Neuronal stem cell (in vitro differentiated cells): ENCODE results near the gene SARS2.

Experiments
- DNase-seq: peaks from one replicate; pipeline ENCODE4 v3.0.0-alpha.2; 2013; ENCODE audit warnings: low spot score
- H2AFZ ChIP-seq: one replicate; pipeline ENCODE4 v1.6.1; 2013; ENCODE audit warnings: mild to moderate bottlenecking, low read length, inconsistent platforms
- H2AK5ac ChIP-seq: 2 replicates; pipeline ENCODE4 v1.6.1; 2013; ENCODE audit warnings: low read depth, mild to moderate bottlenecking, inconsistent platforms, low read length, moderate library complexity, mixed read lengths
- H2BK120ac ChIP-seq: 2 replicates; pipeline ENCODE4 v1.6.1; 2013; ENCODE audit warnings: low read depth, mild to moderate bottlenecking, inconsistent platforms, low read length, moderate library complexity, mixed read lengths
- H2BK12ac ChIP-seq: one replicate; pipeline ENCODE4 v1.6.1; 2013; ENCODE audit warnings: low read length, inconsistent platforms
- H2BK15ac ChIP-seq: 2 replicates; pipeline ENCODE4 v1.6.1; 2013; ENCODE audit warnings: mild to moderate bottlenecking, low read length, inconsistent platforms, mixed read lengths
- H2BK5ac ChIP-seq: one replicate; pipeline ENCODE4 v1.6.1; 2013; ENCODE audit warnings: inconsistent platforms, mild to moderate bottlenecking, low read length, moderate library complexity
- H3K14ac ChIP-seq: one replicate; pipeline ENCODE4 v1.6.1; 2013; ENCODE audit warnings: low read length, inconsistent platforms
- H3K18ac ChIP-seq: 2 replicates; pipeline ENCODE4 v1.6.1; 2013; ENCODE audit warnings: low read length, inconsistent platforms
- H3K23ac ChIP-seq: 2 replicates; pipeline ENCODE4 v1.6.1; 2013; ENCODE audit warnings: low read depth, mild to moderate bottlenecking, mixed read lengths, low read length, inconsistent platforms; ENCODE audit not compliant: poor library complexity
- H3K27ac ChIP-seq: replicated peaks from 3 replicates; pipeline ENCODE4 v1.5.1; 2013; ENCODE audit warnings: low read length, inconsistent platforms
- H3K27me3 ChIP-seq, 3 experiments: 2 replicates each; pipeline ENCODE4 v1.6.1; 2013; ENCODE audit warnings: low read length in 3 of 3, mild to moderate bottlenecking in 2 of 3, inconsistent platforms in 1 of 3, low read depth in 1 of 3, mixed read lengths in 1 of 3, moderate library complexity in 1 of 3; ENCODE audit not compliant: control insufficient read depth in 3 of 3, insufficient read depth in 3 of 3
- H3K36me3 ChIP-seq, 2 donors: replicated peaks in 1 of 2; 2 replicates each; pipeline ENCODE4 v1.6.1; 2013; ENCODE audit warnings: low read length in 2 of 2; ENCODE audit not compliant: control insufficient read depth in 2 of 2, insufficient read depth in 2 of 2
- H3K4ac ChIP-seq: 2 replicates; pipeline ENCODE4 v1.6.1; 2013; ENCODE audit warnings: inconsistent platforms, mild to moderate bottlenecking, low read length, moderate library complexity
- H3K4me1 ChIP-seq, 2 donors: 1 replicate in 1 of 2; 2 replicates in 1 of 2; pipeline ENCODE4 v1.6.1; 2013; ENCODE audit warnings: low read length in 2 of 2, low read depth in 1 of 2; ENCODE audit not compliant: control insufficient read depth in 2 of 2, insufficient read depth in 1 of 2
- H3K4me2 ChIP-seq: one replicate; pipeline ENCODE4 v1.6.1; 2013; ENCODE audit warnings: mild to moderate bottlenecking, low read length, inconsistent platforms; ENCODE audit not compliant: insufficient read depth, poor library complexity, severe bottlenecking
- H3K4me3 ChIP-seq, 2 donors: 2 replicates each; pipeline ENCODE4 v1.5.1; 2013; ENCODE audit warnings: low read length in 2 of 2, mild to moderate bottlenecking in 2 of 2, inconsistent platforms in 1 of 2, moderate library complexity in 1 of 2
- H3K79me1 ChIP-seq: one replicate; pipeline ENCODE4 v1.6.1; 2013; ENCODE audit warnings: low read depth, mild to moderate bottlenecking, inconsistent platforms, low read length, moderate library complexity
- H3K9ac ChIP-seq: one replicate; pipeline ENCODE4 v1.6.1; 2013; ENCODE audit warnings: mild to moderate bottlenecking, low read depth, low read length, inconsistent platforms; ENCODE audit not compliant: poor library complexity
- H3K9me3 ChIP-seq, 2 donors: replicated peaks in 1 of 2; 2 replicates each; pipeline versions ENCODE3 to v1.6.1; 2013; ENCODE audit warnings: low read length in 2 of 2, mild to moderate bottlenecking in 2 of 2, inconsistent platforms in 1 of 2, low read depth in 1 of 2, mixed read lengths in 1 of 2, moderate library complexity in 1 of 2; ENCODE audit not compliant: control insufficient read depth in 2 of 2, insufficient read depth in 1 of 2
- H4K8ac ChIP-seq: one replicate; pipeline ENCODE4 v1.6.1; 2013; ENCODE audit warnings: low read depth, mild to moderate bottlenecking, inconsistent platforms, low read length, moderate library complexity
- H4K91ac ChIP-seq: one replicate; pipeline ENCODE4 v1.6.1; 2013; ENCODE audit warnings: low read length, low read depth, mild to moderate bottlenecking, inconsistent platforms; ENCODE audit not compliant: poor library complexity
- WGBS, 2 donors: extraction: QIAGEN DNeasy Blood & Tissue Kit; methylation state at CpG; one replicate each; pipeline ENCODE4 v1.1.7; 2013; ENCODE audit warnings: missing lambda C conversion rate in 2 of 2, mixed read lengths in 1 of 2; ENCODE audit not compliant: insufficient read length in 2 of 2, insufficient replicate concordance in 1 of 2; ENCODE audit errors: extremely low coverage in 2 of 2; 5-methylcytosine and 5-hydroxymethylcytosine counted together

The SARS2 gene

DNA sequence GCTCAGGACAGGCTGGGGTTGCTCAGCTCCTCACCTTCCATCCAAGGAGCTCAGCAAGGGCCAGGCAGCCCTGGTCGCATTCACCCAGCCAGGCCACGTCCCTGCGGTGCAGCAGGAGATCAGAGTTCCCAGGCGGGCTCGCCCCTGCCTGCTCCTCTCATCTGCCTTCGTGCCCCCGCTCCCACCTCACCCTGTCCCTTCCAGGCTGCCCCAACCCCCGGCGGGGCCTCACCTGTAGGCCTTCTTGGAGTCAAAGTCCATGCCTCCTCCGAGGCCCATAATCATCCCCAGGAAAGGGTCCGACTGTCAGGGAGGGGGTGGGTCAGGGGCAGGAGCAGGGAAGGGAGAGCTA, 51.2 kb downstream of the SARS2 start:
- no peak overlapping the region for H4K91ac ChIP-seq
- no peaks in the 10 kb centered on the region for H3K9me3 ChIP-seq
- no peak overlapping the region for H2BK5ac ChIP-seq
- H3K79me1 ChIP-seq, result no peaks in the 10 kb centered on the region
- H3K4me2 ChIP-seq, result no peak overlapping the region
- H3K14ac ChIP-seq, result peak overlapping the region; percentile 2
- H3K23ac ChIP-seq, result no peak overlapping the region
- no peak overlapping the region for H2AFZ ChIP-seq
- H3K27ac ChIP-seq, result no peak overlapping the region
- H2BK120ac ChIP-seq, result peak overlapping the region; percentile 61
- peak overlapping the region; percentile 65 for H4K8ac ChIP-seq
- H2BK15ac ChIP-seq, result no peak overlapping the region
- H3K4ac ChIP-seq, result no peak overlapping the region
- H3K27me3 ChIP-seq, result no peaks in the 10 kb centered on the region
- no peak for DNase-seq
- WGBS, 2 donors, result no CpG with 5 or more reads among the region's 11 CpGs
- H3K9ac ChIP-seq, result no peak overlapping the region
- H2BK12ac ChIP-seq, result no peak overlapping the region
- peaks cover 8 to 13% of the 10 kb centered on the region in 2 donors for H3K4me1 ChIP-seq
- no peak overlapping the region for H3K4me3 ChIP-seq
- H2AK5ac ChIP-seq, result peak overlapping the region; percentile 90
- H3K18ac ChIP-seq, result no peak overlapping the region
- H3K36me3 ChIP-seq, result no peaks in the 10 kb centered on the region

DNA sequence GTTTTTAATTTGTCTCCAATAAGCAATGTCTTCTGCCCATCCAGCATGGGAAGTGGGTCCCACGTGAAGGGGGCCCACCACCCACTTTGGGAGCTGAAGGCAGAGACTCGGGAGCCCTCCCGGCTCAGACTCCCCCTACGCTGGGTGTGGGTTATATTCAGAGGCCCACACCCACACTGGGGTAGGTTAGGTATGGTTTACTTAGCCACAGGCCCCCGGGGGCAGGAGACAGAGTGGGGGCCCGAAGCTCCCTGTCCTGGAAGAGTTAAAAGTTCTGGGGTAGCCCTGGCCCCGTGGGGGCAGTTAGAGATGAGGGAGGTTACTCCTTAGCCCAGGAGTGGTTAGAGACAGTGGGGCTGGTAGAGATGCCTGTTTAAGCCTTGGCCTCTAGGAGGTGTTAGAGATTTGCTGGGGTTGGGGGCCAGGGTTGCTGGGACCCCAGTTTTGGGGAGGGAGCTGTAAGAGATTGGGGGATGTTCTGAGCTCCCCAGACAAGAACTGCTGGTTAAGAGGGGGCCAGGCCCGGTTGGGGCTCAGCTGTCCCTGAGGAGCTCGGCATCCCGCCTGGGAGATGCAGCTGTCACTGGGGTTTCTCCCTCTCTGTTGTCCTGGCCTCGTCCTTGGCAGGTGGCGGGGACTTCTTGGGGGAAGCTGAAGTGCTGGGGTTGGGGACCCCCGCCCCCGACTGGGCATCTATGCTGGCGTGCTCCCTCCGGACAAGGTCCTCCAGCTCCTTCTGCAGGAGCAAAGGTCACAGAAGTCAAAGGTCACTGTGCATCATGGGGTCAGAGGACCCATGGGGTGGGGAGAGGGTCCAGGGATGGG, 51.8 kb downstream of the SARS2 start:
- Histone ChIP-seq H3K9ac (no peak overlapping the region), H2AK5ac (peak overlapping the region; percentile 90), H3K36me3 (no peaks in the 10 kb centered on the region), H3K4me3 (no peak overlapping the region), H3K4ac (no peak overlapping the region), H3K27me3 (no peaks in the 10 kb centered on the region), H2AFZ (peak overlapping the region; percentile 39), H3K9me3 (no peaks in the 10 kb centered on the region), H3K14ac (peak overlapping the region; percentile 2), H3K79me1 (no peaks in the 10 kb centered on the region), H3K23ac (no peak overlapping the region), H3K27ac (no peak overlapping the region), H4K91ac (no peak overlapping the region), H3K4me2 (no peak overlapping the region), H2BK120ac (peak overlapping the region; percentile 57), H2BK15ac (no peak overlapping the region), H4K8ac (no peak overlapping the region), H3K18ac (peak overlapping the region; percentile 9), H2BK12ac (no peak overlapping the region), H2BK5ac (no peak overlapping the region), H3K4me1 (peaks cover 8 to 15% of the 10 kb centered on the region in 2 donors)
- WGBS, 2 donors, result no CpG with 5 or more reads among the region's 16 CpGs
- DNase-seq, result no peak

DNA sequence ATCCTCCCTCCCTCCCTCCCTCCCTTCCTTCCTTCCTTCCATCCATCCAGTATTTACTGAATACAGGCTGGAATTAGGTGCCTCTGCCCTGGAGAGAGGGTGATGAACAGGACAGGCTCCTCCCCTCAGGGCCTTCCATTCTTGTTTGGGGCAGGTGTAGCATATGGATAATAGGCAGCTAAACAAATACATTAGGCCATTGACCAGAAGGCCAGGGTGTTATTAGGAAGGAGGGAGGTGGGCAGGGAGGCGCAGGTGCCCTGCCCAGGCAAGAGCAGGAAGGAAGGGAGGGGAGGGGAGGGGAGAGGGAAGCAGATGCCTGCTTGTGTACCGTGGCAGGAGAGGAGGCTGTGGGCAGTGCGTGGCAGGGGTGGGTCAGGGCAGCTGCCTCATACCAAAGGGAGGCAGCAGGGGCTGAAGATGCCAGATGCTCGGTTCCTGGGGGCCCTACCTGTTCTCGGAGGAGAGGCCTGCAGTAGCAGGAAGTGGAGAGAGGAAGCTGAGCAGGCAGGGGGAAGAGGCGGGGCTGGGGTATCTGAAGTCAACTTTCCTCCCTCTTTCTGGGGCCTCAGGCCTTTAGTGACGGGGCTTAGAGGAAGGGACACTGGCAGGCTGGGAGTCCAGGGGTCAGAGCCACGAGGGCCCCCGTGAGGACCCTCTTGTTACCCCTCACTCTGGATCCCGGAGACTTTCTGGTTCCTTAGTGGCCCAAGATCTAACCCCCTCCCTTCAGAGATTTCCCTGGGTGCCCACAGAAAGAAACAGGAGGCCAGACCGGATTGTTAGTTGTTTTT, 52.6 kb downstream of the SARS2 start, which contains the start of gene RINL:
Gene RINL, minus strand, starts transcription at position 495 of the 794 bp plus-strand sequence. CDS start 1,533 bp downstream, outside the sequence.
- WGBS, 2 donors, result no CpG with 5 or more reads among the region's 11 CpGs
- peaks cover 8 to 15% of the 10 kb centered on the region in 2 donors for H3K4me1 ChIP-seq
- H2AFZ ChIP-seq, result peak within 1 kb of the TSS; percentile 39
- H4K8ac ChIP-seq, result no peak within 1 kb of the TSS
- no peaks in the 10 kb centered on the region for H3K79me1 ChIP-seq
- H4K91ac ChIP-seq, result no peak within 1 kb of the TSS
- H2AK5ac ChIP-seq, result peak within 1 kb of the TSS; percentile 77
- H2BK5ac ChIP-seq, result peak within 1 kb of the TSS; percentile 93
- H2BK15ac ChIP-seq, result peak within 1 kb of the TSS; percentile 60
- H3K9ac ChIP-seq, result peak within 1 kb of the TSS; percentile 78
- H3K23ac ChIP-seq, result peak within 1 kb of the TSS; percentile 61
- H3K4me3 ChIP-seq, result no peak within 1 kb of the TSS
- H3K4ac ChIP-seq, result no peak within 1 kb of the TSS
- no peak within 1 kb of the TSS for H3K27ac ChIP-seq
- no peaks in the 10 kb centered on the region for H3K9me3 ChIP-seq
- peak within 1 kb of the TSS; percentile 63 for H3K18ac ChIP-seq
- H2BK120ac ChIP-seq, result peak within 1 kb of the TSS; percentile 57
- H3K36me3 ChIP-seq, result no peaks in the 10 kb centered on the region
- no peak for DNase-seq
- H3K4me2 ChIP-seq, result no peak within 1 kb of the TSS
- no peaks in the 10 kb centered on the region for H3K27me3 ChIP-seq
- H3K14ac ChIP-seq, result peak within 1 kb of the TSS; percentile 17
- H2BK12ac ChIP-seq, result peak within 1 kb of the TSS; percentile 25
